Metanephros (tissue), 1 donor: ENCODE results near the gene ADAM33. TPM values are rescaled to one million over a fixed set of nuclear protein-coding genes. Genes with fewer than 3 reads are reported as not detected.

Experiments used
- total RNA-seq: library from RNA; depleted of rRNA; stranded (reverse); fragments of >200 nt; gene quantifications from one replicate; pipeline ENCODE4 v1.2.3, GENCODE V29; 2014

The ADAM33 gene, protein sequence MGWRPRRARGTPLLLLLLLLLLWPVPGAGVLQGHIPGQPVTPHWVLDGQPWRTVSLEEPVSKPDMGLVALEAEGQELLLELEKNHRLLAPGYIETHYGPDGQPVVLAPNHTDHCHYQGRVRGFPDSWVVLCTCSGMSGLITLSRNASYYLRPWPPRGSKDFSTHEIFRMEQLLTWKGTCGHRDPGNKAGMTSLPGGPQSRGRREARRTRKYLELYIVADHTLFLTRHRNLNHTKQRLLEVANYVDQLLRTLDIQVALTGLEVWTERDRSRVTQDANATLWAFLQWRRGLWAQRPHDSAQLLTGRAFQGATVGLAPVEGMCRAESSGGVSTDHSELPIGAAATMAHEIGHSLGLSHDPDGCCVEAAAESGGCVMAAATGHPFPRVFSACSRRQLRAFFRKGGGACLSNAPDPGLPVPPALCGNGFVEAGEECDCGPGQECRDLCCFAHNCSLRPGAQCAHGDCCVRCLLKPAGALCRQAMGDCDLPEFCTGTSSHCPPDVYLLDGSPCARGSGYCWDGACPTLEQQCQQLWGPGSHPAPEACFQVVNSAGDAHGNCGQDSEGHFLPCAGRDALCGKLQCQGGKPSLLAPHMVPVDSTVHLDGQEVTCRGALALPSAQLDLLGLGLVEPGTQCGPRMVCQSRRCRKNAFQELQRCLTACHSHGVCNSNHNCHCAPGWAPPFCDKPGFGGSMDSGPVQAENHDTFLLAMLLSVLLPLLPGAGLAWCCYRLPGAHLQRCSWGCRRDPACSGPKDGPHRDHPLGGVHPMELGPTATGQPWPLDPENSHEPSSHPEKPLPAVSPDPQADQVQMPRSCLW
- 24.6 TPM for total RNA-seq

GRCh38 chr20:3681931-3682781, at the start of gene ADAM33:
Gene ADAM33, minus strand, starts transcription at chr20:3682010. Its CDS starts 6 bp downstream, at chr20:3682004.

DNA sequence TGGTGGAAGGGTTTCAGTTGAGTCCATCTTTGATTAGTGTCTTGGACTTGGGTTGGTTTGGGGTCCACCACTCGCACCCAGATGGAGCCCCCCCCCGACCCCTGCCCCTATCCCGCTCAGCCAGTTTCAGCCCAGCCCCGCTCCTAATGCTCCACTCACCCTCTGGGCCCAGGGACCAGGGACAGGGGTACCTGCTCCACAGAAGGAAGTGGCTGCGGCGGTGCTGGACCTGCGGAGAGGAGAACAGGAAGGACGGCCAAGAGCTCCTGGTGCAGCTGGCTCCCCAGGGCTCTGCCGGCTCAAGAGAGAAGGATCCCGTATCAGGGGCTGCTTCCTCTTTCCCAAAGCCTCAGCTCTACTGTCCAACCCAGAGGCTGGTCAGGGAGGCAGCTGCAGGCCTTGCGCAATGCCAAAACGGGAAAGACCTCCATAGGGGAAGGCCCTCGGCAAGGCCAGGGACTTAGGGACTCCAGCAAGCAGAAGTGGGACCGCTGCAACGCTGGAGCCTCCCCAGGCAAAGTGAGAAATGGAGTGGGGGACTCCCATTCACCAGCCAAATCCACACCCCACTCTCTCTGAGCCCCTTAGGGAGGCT, 30.6 kb upstream of the ADAM33 start, which contains the start of gene SIGLEC1:
Gene SIGLEC1, minus strand, starts transcription at position 322 of the 595 bp plus-strand sequence. CDS start 5,472 bp downstream, outside the sequence.

DNA sequence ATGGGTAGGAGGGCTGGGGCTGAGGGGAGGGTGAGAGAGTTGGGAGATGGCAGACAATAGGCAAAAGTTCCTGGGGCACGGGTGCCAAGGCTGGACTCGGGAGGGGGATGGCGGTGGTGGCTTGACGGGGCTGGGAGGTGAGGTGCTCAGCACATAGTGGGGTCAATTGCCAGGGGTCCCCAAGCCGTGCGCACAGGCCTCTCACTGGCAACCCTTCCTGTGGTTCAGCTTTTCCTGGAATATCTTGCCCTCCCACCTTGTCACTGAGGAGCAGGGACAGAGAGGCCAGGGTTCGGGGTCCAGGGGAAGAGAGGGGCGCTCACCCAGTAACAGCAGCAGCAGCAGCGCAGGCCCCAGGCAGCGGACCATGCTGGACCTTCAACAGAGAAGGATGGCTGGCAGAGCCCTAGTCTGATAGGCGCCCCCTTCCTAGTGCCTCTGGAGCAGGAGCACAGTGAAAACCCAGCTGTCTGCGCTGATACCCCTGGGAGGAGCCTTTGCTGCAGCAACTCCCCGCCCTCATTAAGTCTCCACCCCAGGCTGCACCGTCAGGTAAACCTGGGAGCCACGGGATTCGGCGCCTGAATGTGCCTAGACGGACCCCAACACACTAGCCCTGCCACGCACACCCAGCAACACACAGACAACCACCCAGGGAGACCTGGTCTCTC, 18.6 kb downstream of the ADAM33 start, which contains the start of gene GFRA4:
Gene GFRA4, minus strand, starts transcription at position 369 of the 671 bp plus-strand sequence. Its CDS starts 0 bp downstream, at position 369.

Other genes starting within 250 kb of the ADAM33 start
- gene ATRN, start 211.0 kb downstream of the ADAM33 start, total RNA-seq: 52.8 TPM
- not detected for gene GFRA4, start 18.6 kb downstream of the ADAM33 start, total RNA-seq
- 4.4 TPM for gene SIGLEC1, start 30.6 kb upstream of the ADAM33 start, total RNA-seq
- 25.5 TPM for gene HSPA12B, start 50.7 kb upstream of the ADAM33 start, total RNA-seq
- gene ADISSP, start 85.7 kb upstream of the ADAM33 start, total RNA-seq: 23.7 TPM
- gene SPEF1, start 99.4 kb upstream of the ADAM33 start, total RNA-seq: 1.9 TPM
- 50.0 TPM for gene CENPB, start 104.7 kb upstream of the ADAM33 start, total RNA-seq
- gene CDC25B, start 114.3 kb upstream of the ADAM33 start, total RNA-seq: 27.9 TPM
- gene AP5S1, start 138.5 kb upstream of the ADAM33 start, total RNA-seq: 19.1 TPM
- 26.6 TPM for gene MAVS, start 164.8 kb upstream of the ADAM33 start, total RNA-seq
- 42.0 TPM for gene PANK2, start 207.4 kb upstream of the ADAM33 start, total RNA-seq